Astrocyte (in vitro differentiated cells and primary cell): ENCODE results near the gene FBXL7. TPM values are rescaled to one million over a fixed set of nuclear protein-coding genes. Genes with fewer than 3 reads are reported as not detected.

Experiments used
- DNase-seq: peaks from one replicate; pipeline ENCODE4 v3.0.0-alpha.2; 2010; ENCODE audit warnings: low read depth
- FAIRE-seq: peaks from 2 replicates; lab custom pipeline; 2011; peaks lifted over from hg19 to GRCh38; lab: Jason Lieb, UNC
- H2AFZ ChIP-seq: 2 replicates; pipeline ENCODE4 v1.6.0; 2012; ENCODE audit warnings: low read depth, low read length, inconsistent platforms
- H3K27ac ChIP-seq: 2 replicates; pipeline ENCODE4 v1.5.1; 2011; ENCODE audit warnings: low read depth, low read length, inconsistent platforms
- H3K27me3 ChIP-seq: 2 replicates; pipeline ENCODE4 v1.6.0; 2011; ENCODE audit warnings: low read length, inconsistent platforms; ENCODE audit not compliant: insufficient read depth
- H3K36me3 ChIP-seq: 2 replicates; pipeline ENCODE4 v1.5.1; 2011; ENCODE audit warnings: low read length, inconsistent platforms; ENCODE audit not compliant: insufficient read depth
- H3K4me1 ChIP-seq: 2 replicates; pipeline ENCODE4 v1.5.1; 2011; ENCODE audit warnings: low read length, inconsistent platforms; ENCODE audit not compliant: insufficient read depth
- H3K4me2 ChIP-seq: 2 replicates; pipeline ENCODE4 v1.6.0; 2012; ENCODE audit warnings: low read length, inconsistent platforms
- H3K4me3 ChIP-seq: 2 replicates; pipeline ENCODE4 v1.5.1; 2011; ENCODE audit warnings: low read depth, mild to moderate bottlenecking, low read length, inconsistent platforms; ENCODE audit not compliant: insufficient read depth
- H3K79me2 ChIP-seq: 2 replicates; pipeline ENCODE4 v1.6.0; 2012; ENCODE audit warnings: mild to moderate bottlenecking, low read length, inconsistent platforms; ENCODE audit not compliant: insufficient read depth
- H3K9ac ChIP-seq: 2 replicates; pipeline ENCODE4 v1.6.0; 2012; ENCODE audit warnings: mild to moderate bottlenecking, low read length, inconsistent platforms
- H3K9me3 ChIP-seq: 2 replicates; pipeline ENCODE4 v1.5.1; 2012; ENCODE audit warnings: low read depth, mild to moderate bottlenecking, low read length, inconsistent platforms; ENCODE audit not compliant: insufficient read depth
- H4K20me1 ChIP-seq: 2 replicates; pipeline ENCODE4 v1.6.0; 2012; ENCODE audit warnings: low read length, inconsistent platforms; ENCODE audit not compliant: insufficient read depth
- H3K27ac Mint-ChIP-seq: one replicate; pipeline ENCODE4 v1.8.0; 2021; ENCODE audit warnings: mild to moderate bottlenecking, mixed read lengths; ENCODE audit not compliant: unreplicated experiment
- H3K27me3 Mint-ChIP-seq: one replicate; pipeline ENCODE4 v1.8.0; 2021; ENCODE audit warnings: low read depth, mixed read lengths; ENCODE audit not compliant: unreplicated experiment
- H3K36me3 Mint-ChIP-seq: one replicate; pipeline ENCODE4 v1.8.0; 2021; ENCODE audit warnings: low read depth, mixed read lengths; ENCODE audit not compliant: unreplicated experiment
- H3K4me1 Mint-ChIP-seq: one replicate; pipeline ENCODE4 v1.8.0; 2021; ENCODE audit warnings: low read depth, mixed read lengths; ENCODE audit not compliant: unreplicated experiment
- H3K4me3 Mint-ChIP-seq: one replicate; pipeline ENCODE4 v1.8.0; 2021; ENCODE audit warnings: mild to moderate bottlenecking, moderate library complexity, mixed read lengths; ENCODE audit not compliant: unreplicated experiment
- H3K9me3 Mint-ChIP-seq: one replicate; pipeline ENCODE4 v1.8.0; 2021; ENCODE audit warnings: mild to moderate bottlenecking, mixed read lengths; ENCODE audit not compliant: unreplicated experiment
- CTCF ChIP-seq: IDR thresholded peaks from 2 replicates; pipeline ENCODE4 v1.5.1; 2011; ENCODE audit warnings: low read depth, mild to moderate bottlenecking, inconsistent platforms, low read length, moderate library complexity; ENCODE audit not compliant: insufficient read depth
- EZH2 ChIP-seq: IDR thresholded peaks from 2 replicates; pipeline ENCODE4 v1.6.1; 2012; ENCODE audit warnings: mild to moderate bottlenecking, low read length, inconsistent platforms; ENCODE audit not compliant: insufficient read depth
- total RNA-seq: library from RNA; stranded (reverse); gene quantifications from 2 replicates; pipeline ENCODE4 v1.2.1, GENCODE V29; 2021

The FBXL7 gene
- total RNA-seq, 1 donor from 2014 or later: 21.0 TPM

GRCh38 chr5:15700373-15700772, 200.4 kb downstream of the FBXL7 start:
- Histone ChIP-seq H3K27me3 (no peaks in the 10 kb centered on the region), H3K4me3 (no peak overlapping the region), H3K4me2 (no peak overlapping the region), H3K36me3 (no peaks in the 10 kb centered on the region), H4K20me1 (peaks cover 5% of the 10 kb centered on the region), H2AFZ (no peak overlapping the region), H3K4me1 (peaks cover 8% of the 10 kb centered on the region), H3K9me3 (no peaks in the 10 kb centered on the region), H3K27ac (no peak overlapping the region), H3K9ac (no peak overlapping the region), H3K79me2 (peaks cover 17% of the 10 kb centered on the region)
- Mint-ChIP-seq H3K27ac (no peak overlapping the region), H3K4me3 (no peak overlapping the region), H3K36me3 (peaks cover 5% of the 10 kb centered on the region), H3K4me1 (peaks cover 33% of the 10 kb centered on the region), H3K27me3 (no peaks in the 10 kb centered on the region), H3K9me3 (no peaks in the 10 kb centered on the region)
- FAIRE-seq: no peak
- TF ChIP-seq CTCF (no peak), EZH2 (no peak)
- no peak for DNase-seq

- no peak overlapping the region for H3K4me3 ChIP-seq
- no peak overlapping the region for H3K4me3 Mint-ChIP-seq
- H3K4me1 ChIP-seq: peaks cover 2% of the 10 kb centered on the region
- FAIRE-seq (no peak), DNase-seq (peak; percentile 70)
- no peak overlapping the region for H3K9ac ChIP-seq
- H3K27me3 Mint-ChIP-seq: no peaks in the 10 kb centered on the region
- H3K36me3 ChIP-seq: no peaks in the 10 kb centered on the region
- peaks cover 17% of the 10 kb centered on the region for H3K79me2 ChIP-seq
- peak overlapping the region; percentile 81 for H3K27ac Mint-ChIP-seq
- H3K36me3 Mint-ChIP-seq: peaks cover 3% of the 10 kb centered on the region
- no peak overlapping the region for H3K4me2 ChIP-seq
- no peaks in the 10 kb centered on the region for H3K27me3 ChIP-seq
- no peaks in the 10 kb centered on the region for H3K9me3 ChIP-seq
- H3K27ac ChIP-seq: no peak overlapping the region
- peaks cover 24% of the 10 kb centered on the region for H3K4me1 Mint-ChIP-seq
- TF ChIP-seq EZH2: no peak
- no peak for TF ChIP-seq CTCF
- no peak overlapping the region for H2AFZ ChIP-seq
- no peaks in the 10 kb centered on the region for H3K9me3 Mint-ChIP-seq
- H4K20me1 ChIP-seq: peaks cover 5% of the 10 kb centered on the region
Observed at GRCh38 chr5:15702102-15702501, 202.1 kb downstream of the FBXL7 start.

- peaks cover 24% of the 10 kb centered on the region for H3K4me1 Mint-ChIP-seq
- Histone ChIP-seq H3K27me3 (no peaks in the 10 kb centered on the region), H3K9me3 (no peaks in the 10 kb centered on the region), H3K4me3 (no peak overlapping the region), H3K4me1 (peaks cover 2% of the 10 kb centered on the region), H3K79me2 (peaks cover 17% of the 10 kb centered on the region), H3K4me2 (no peak overlapping the region), H3K27ac (no peak overlapping the region), H2AFZ (no peak overlapping the region), H4K20me1 (peaks cover 16% of the 10 kb centered on the region), H3K36me3 (no peaks in the 10 kb centered on the region), H3K9ac (no peak overlapping the region)
- peaks cover under 1% of the 10 kb centered on the region for H3K36me3 Mint-ChIP-seq
- no peak for FAIRE-seq
- no peak overlapping the region for H3K4me3 Mint-ChIP-seq
- no peaks in the 10 kb centered on the region for H3K27me3 Mint-ChIP-seq
- H3K9me3 Mint-ChIP-seq: no peaks in the 10 kb centered on the region
- DNase-seq: no peak
- H3K27ac Mint-ChIP-seq: peak overlapping the region; percentile 76
- TF ChIP-seq CTCF (no peak), EZH2 (no peak)
Observed at GRCh38 chr5:15703901-15704300, 203.9 kb downstream of the FBXL7 start.
